ENCODE results near the gene BCAS1. TPM values are rescaled to one million over a fixed set of nuclear protein-coding genes. Genes with fewer than 3 reads are reported as not detected.

Gene BCAS1
- total and polyA plus RNA-seq, 12 donors = 0.03 TPM; not detected in 11

- 84 to 87% methylated on average over 8 of the region's 8 CpGs for WGBS, 2 donors
- TF ChIP-seq CTCF (IDR thresholded peaks at IDR 0.05) = no peak
- H3K27me3 ChIP-seq = peaks cover 0 to 33% (median 10%) of the 10 kb centered on the region in 7 donors
- no peaks in the 10 kb centered on the region for H3K4me1 ChIP-seq
- no peak for ATAC-seq
- H3K4me3 ChIP-seq = no peak overlapping the region
- no peaks in the 10 kb centered on the region for H3K36me3 ChIP-seq
- peaks cover 0 to under 1% (median 0%) of the 10 kb centered on the region in 11 donors for H3K9me3 ChIP-seq
- intact Hi-C loops (cut with DNase I) = no loop called here
- no peak overlapping the region for H3K27ac ChIP-seq
- no peak for DNase-seq
These were observed 43.9 kb downstream of the BCAS1 start for GRCh38 chr20:54026295-54027064.

DNA sequence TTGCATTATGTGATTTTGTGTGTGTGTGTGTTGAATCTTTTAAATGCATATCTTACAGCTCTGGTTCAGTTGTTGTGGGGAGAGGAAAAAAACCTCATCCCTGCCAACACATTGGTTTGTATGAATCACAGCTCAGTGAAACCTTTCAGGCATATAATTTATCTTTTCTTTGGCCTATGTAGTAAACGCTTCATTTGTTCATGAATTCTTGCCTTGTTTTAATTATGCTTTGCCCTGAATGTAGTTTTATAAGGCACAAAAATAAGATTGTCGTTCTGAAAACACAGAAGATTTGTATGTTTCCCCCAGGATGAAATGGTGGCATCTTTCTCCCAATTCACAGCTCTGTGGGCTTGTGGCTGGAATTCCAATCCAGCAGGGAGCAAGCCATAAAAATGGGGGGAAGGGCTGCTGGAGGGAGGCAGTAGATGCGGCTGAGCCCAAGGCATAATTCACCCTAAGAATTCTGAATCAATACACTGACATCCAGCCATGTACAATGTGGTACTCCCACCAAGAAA lies 45.1 kb downstream of the BCAS1 start:
- Histone ChIP-seq H3K36me3 (no peaks in the 10 kb centered on the region), H3K4me1 (no peaks in the 10 kb centered on the region), H3K9me3 (no peaks in the 10 kb centered on the region), H3K27ac (no peak overlapping the region), H3K27me3 (peaks cover 0 to 26% (median 10%) of the 10 kb centered on the region in 7 donors), H3K4me3 (no peak overlapping the region)
- intact Hi-C loops (cut with DNase I) = no loop called here
- ATAC-seq (no peak), DNase-seq (no peak)
- WGBS, 2 donors = 67 to 79% methylated on average over 3 of the region's 3 CpGs
- TF ChIP-seq CTCF (IDR thresholded peaks at IDR 0.05) = no peak

DNA sequence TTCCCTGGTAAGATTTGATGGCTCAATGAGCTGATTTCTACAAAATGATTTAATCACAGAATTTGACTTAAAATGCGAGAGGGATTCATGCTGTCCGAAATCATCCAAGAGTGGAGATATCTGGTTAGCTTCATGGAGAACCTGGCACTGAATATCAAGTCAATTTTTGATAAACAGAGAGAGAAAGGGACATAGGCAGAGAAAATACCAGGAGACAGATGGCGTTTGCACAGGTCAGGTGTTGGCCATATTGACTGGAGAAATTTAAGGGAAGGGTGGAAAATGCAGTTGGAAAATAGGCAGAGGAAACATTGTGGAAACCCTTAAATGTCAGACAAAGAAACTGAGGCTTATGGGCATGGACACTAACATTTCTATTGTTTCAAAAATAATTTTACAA lies 47.0 kb downstream of the BCAS1 start:
- Histone ChIP-seq H3K4me3 (no peak overlapping the region), H3K9me3 (no peaks in the 10 kb centered on the region), H3K4me1 (no peaks in the 10 kb centered on the region), H3K27me3 (peaks cover 0 to 8% (median 2%) of the 10 kb centered on the region in 7 donors), H3K27ac (no peak overlapping the region), H3K36me3 (no peaks in the 10 kb centered on the region)
- WGBS, 2 donors = 85 to 95% methylated on average over 3 of the region's 3 CpGs
- ATAC-seq (no peak), DNase-seq (no peak)
- intact Hi-C loops (cut with DNase I) = no loop called here
- no peak for TF ChIP-seq CTCF (IDR thresholded peaks at IDR 0.05)

GRCh38 chr20:54021446-54022235 lies 48.8 kb downstream of the BCAS1 start:
- Histone ChIP-seq H3K4me3 (no peak overlapping the region), H3K4me1 (peaks cover 0 to 4% (median 0%) of the 10 kb centered on the region in 9 donors), H3K36me3 (no peaks in the 10 kb centered on the region), H3K27me3 (no peaks in the 10 kb centered on the region), H3K9me3 (no peaks in the 10 kb centered on the region), H3K27ac (no peak overlapping the region)
- intact Hi-C loops (cut with DNase I) = no loop called here
- no peak for ATAC-seq
- no peak for TF ChIP-seq CTCF (IDR thresholded peaks at IDR 0.05)
- 84% methylated on average over 7 of the region's 7 CpGs for WGBS, 2 donors
- no peak for DNase-seq
